ENCODE results near the gene BPIFB6.

DNA sequence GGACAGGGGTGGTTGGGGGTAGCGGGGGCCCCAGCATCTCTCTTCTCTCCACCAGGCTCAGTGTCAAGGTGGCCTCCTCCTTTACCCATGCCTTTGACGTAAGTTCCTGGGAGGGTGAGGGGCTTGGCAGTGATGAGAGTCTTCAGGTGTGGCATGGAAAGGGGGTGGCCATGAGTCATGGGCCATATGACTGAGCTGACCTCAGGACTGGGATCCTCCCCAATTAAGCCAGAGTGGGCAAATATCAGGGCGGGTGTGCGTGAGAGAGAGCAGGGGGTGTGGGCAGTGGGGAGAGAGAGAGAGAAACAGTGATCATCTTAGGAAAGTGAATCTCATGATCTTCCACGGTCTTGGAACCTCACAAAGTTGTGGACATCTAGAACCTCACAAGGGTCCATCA, 39.8 kb downstream of the BPIFB6 start:
- TF ChIP-seq CTCF (IDR thresholded peaks at IDR 0.05), result no peak
- TF ChIP-seq POLR2A (IDR thresholded peaks at IDR 0.05), result no peak

All from heart left ventricle (tissue), 13 donors.